OCI-LY3 (cell line): ENCODE results near the gene SIT1.

Experiments
- CTCF ChIP-seq: fragments of 200-600, 300-600 bp; sonication (generic); IDR thresholded peaks from 2 replicates; pipeline ENCODE4 v1.5.1; 2014; ENCODE audit warnings: antibody characterized with exemption, low read length, low read depth
- EZH2phosphoT487 ChIP-seq: fragments of 200-600 bp; shearing (Covaris generic); IDR thresholded peaks from 2 replicates; pipeline ENCODE4 v1.6.1; 2018; ENCODE audit warnings: antibody characterized with exemption, mixed run types, low read depth

DNA sequence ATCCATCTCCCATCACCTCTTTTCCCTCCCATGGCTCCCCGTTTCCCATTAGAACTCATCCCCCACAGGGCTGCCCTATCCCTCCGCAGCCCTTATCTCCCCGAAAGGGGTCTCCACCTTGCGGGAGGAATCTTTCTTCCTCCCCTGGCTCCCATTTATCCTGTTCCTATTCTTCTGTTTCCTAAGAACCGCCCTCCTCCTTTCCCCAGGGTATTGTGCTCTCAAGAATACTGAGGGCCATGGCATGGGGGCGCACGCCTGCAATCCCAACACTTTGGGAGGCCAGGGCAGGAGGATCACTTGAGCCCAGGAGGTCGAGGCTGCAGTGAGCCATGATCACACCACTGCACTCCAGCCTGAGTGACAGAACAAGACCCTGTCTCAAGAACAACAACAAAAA is 33.2 kb downstream of the SIT1 start:
- TF ChIP-seq CTCF (no peak), EZH2phosphoT487 (no peak)
